ENCODE results near the gene NME3. TPM values are rescaled to one million over a fixed set of nuclear protein-coding genes. Genes with fewer than 3 reads are reported as not detected.

Gene NME3
- total and polyA plus RNA-seq, 4 donors: 10.4 to 38.0 (median 19.4) TPM

- 94% methylated on average over 18 of the region's 18 CpGs for WGBS
Observed at GRCh38 chr16:1758923-1759322, 12.4 kb downstream of the NME3 start.

More at GRCh38 chr16:1758923-1759322, 12.4 kb downstream of the NME3 start:
- peaks cover 5 to 41% (median 10%) of the 10 kb centered on the region in 4 donors for H3K36me3 ChIP-seq (ENCODE audit: control insufficient read depth in 4 of 4, insufficient read depth in 3 of 4, low read depth in 1 of 4, low read length in 3 of 4)
- no peaks in the 10 kb centered on the region for H3K27me3 ChIP-seq (ENCODE audit: control insufficient read depth in 4 of 4, insufficient read depth in 4 of 4, low read length in 3 of 4)
- no peaks in the 10 kb centered on the region for H3K9me3 ChIP-seq (ENCODE audit: control insufficient read depth in 4 of 4, low read length in 3 of 4)
- TF ChIP-seq ZBTB33 (IDR thresholded peaks at IDR 0.05) (no peak), HNF4A (conservative IDR thresholded peaks at IDR 0.05) (no peak), HNF4G (IDR thresholded peaks at IDR 0.05) (no peak), RAD21 (IDR thresholded peaks at IDR 0.05) (no peak), TAF1 (conservative IDR thresholded peaks at IDR 0.05) (no peak), RXRA (IDR thresholded peaks at IDR 0.05) (no peak), NR2F2 (IDR thresholded peaks at IDR 0.05) (no peak), GABPA (IDR thresholded peaks at IDR 0.05 in 1 of 2, conservative IDR thresholded peaks at IDR 0.05 in 1 of 2) (no peak), REST (IDR thresholded peaks at IDR 0.05) (no peak), CTCF (IDR thresholded peaks at IDR 0.05; ENCODE audit: low read depth, low read length, missing input control) (no peak), FOXA1 (IDR thresholded peaks at IDR 0.05) (no peak), MAX (IDR thresholded peaks at IDR 0.05) (no peak), FOXA2 (IDR thresholded peaks at IDR 0.05) (no peak), YY1 (IDR thresholded peaks at IDR 0.05) (no peak), ATF3 (IDR thresholded peaks at IDR 0.05) (no peak), JUND (IDR thresholded peaks at IDR 0.05) (no peak), SP1 (IDR thresholded peaks at IDR 0.05) (no peak), EGR1 (IDR thresholded peaks at IDR 0.05; ENCODE audit: low read depth in 2 of 2) (no peak)
- H3K4me3 ChIP-seq (ENCODE audit: low read depth in 1 of 3, low read length in 3 of 3): no peak overlapping the region
- H3K9ac ChIP-seq (ENCODE audit: low read depth in 1 of 2, low read length in 2 of 2): no peak overlapping the region
- DNase-seq (ENCODE audit: low spot score): no peak
- H3K27ac ChIP-seq (ENCODE audit: low read depth in 1 of 2, low read length in 2 of 2): no peak overlapping the region
- no peaks in the 10 kb centered on the region for H3K4me1 ChIP-seq (ENCODE audit: control insufficient read depth in 4 of 4, insufficient read depth in 4 of 4, low read length in 3 of 4)
